ENCODE data around the gene ZNF683. TPM values are rescaled to one million over a fixed set of nuclear protein-coding genes. Genes with fewer than 3 reads are reported as not detected.

Gene ZNF683
- total and polyA plus RNA-seq, 2 of the 4 experiments (the other 2 are of a cell fraction): not detected

- Histone ChIP-seq H3K23ac (ENCODE audit: low read depth, low read length) (no peak overlapping the region), H3K4ac (ENCODE audit: low read depth, low read length) (no peak overlapping the region), H3K4me1 (ENCODE audit: control insufficient read depth, insufficient read depth, low read length) (no peaks in the 10 kb centered on the region), H4K5ac (ENCODE audit: low read depth, low read length) (no peak overlapping the region), H3K9ac (ENCODE audit: low read depth, low read length) (no peak overlapping the region), H3K79me1 (ENCODE audit: low read depth in 1 of 2, low read length in 2 of 2) (no peaks in the 10 kb centered on the region), H4K8ac (ENCODE audit: low read depth in 2 of 2, low read length in 2 of 2) (no peak overlapping the region), H3K14ac (replicated peaks; ENCODE audit: low read depth, low read length) (no peak overlapping the region), H3K27me3 (ENCODE audit: control insufficient read depth, insufficient read depth, low read length) (peaks cover 19% of the 10 kb centered on the region), H3K18ac (ENCODE audit: low read depth, low read length) (no peak overlapping the region), H2BK15ac (ENCODE audit: low read depth, low read length) (no peak overlapping the region), H2BK120ac (ENCODE audit: low read depth, low read length) (no peak overlapping the region), H2BK20ac (ENCODE audit: low read depth, low read length) (no peak overlapping the region), H2AK9ac (replicated peaks; ENCODE audit: low read depth, low read length, poor library complexity) (no peak overlapping the region), H4K91ac (ENCODE audit: insufficient read depth, low read depth, low read length) (no peak overlapping the region), H3K4me2 (ENCODE audit: low read depth, low read length) (no peak overlapping the region), H4K20me1 (ENCODE audit: insufficient read depth, low read length) (no peaks in the 10 kb centered on the region), H2BK5ac (ENCODE audit: low read depth, low read length, poor library complexity, severe bottlenecking) (no peak overlapping the region), H3K9me3 (ENCODE audit: control insufficient read depth, insufficient read depth, low read length) (no peaks in the 10 kb centered on the region), H3K56ac (ENCODE audit: extremely low read depth, insufficient read depth, low read length) (no peak overlapping the region), H3K9me1 (ENCODE audit: insufficient read depth, low read length) (no peaks in the 10 kb centered on the region), H3K4me3 (ENCODE audit: insufficient read depth, low read depth, low read length) (no peak overlapping the region), H2AK5ac (ENCODE audit: low read depth, low read length) (no peak overlapping the region), H2AFZ (replicated peaks; ENCODE audit: low read length, poor library complexity) (peak overlapping the region; percentile 33), H3K36me3 (ENCODE audit: control insufficient read depth, insufficient read depth, low read length) (no peaks in the 10 kb centered on the region), H3K27ac (ENCODE audit: insufficient read depth, low read length) (no peak overlapping the region)
- intact Hi-C loops (cut with micrococcal nuclease): no loop called here
- no TSS peak for BruUV-seq (replicated peaks)
- ChIA-PET CTCF (no interaction called here), POLR2A (ENCODE audit: unreplicated experiment) (no interaction called here)
- in situ Hi-C loops (cut with MboI; ENCODE audit: low sequenced_read_pairs): no loop called here
- DNase-seq (no peak), ATAC-seq (ENCODE audit: low read depth) (no peak)
- dilution Hi-C loops (cut with HindIII; ENCODE audit: low sequenced_read_pairs, unreplicated experiment): no loop called here
- TF ChIP-seq SMC3 (IDR thresholded peaks at IDR 0.05; ENCODE audit: low read depth, low read length) (no peak), MXI1 (IDR thresholded peaks at IDR 0.05; ENCODE audit: borderline replicate concordance, low read depth, low read length) (no peak), POLR2A (IDR thresholded peaks at IDR 0.05; ENCODE audit: low read depth, low read length) (no peak), CEBPB (IDR thresholded peaks at IDR 0.05; ENCODE audit: low read depth, low read length) (no peak), MAZ (IDR thresholded peaks at IDR 0.05; ENCODE audit: borderline replicate concordance, low read depth, low read length) (no peak), MAFK (IDR thresholded peaks at IDR 0.05; ENCODE audit: low read depth, low read length) (no peak), CTCF (conservative IDR thresholded peaks at IDR 0.05; ENCODE audit: low read depth, low read length) (no peak)
- TF ChIP-seq, protein P1, sequence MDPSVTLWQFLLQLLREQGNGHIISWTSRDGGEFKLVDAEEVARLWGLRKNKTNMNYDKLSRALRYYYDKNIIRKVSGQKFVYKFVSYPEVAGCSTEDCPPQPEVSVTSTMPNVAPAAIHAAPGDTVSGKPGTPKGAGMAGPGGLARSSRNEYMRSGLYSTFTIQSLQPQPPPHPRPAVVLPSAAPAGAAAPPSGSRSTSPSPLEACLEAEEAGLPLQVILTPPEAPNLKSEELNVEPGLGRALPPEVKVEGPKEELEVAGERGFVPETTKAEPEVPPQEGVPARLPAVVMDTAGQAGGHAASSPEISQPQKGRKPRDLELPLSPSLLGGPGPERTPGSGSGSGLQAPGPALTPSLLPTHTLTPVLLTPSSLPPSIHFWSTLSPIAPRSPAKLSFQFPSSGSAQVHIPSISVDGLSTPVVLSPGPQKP (IDR thresholded peaks at IDR 0.05; ENCODE audit: borderline replicate concordance, low read depth, low read length): no peak
- WGBS, 2 experiments (ENCODE audit: extremely low coverage in 2 of 2, insufficient read length in 1 of 2): 79% methylated on average over 6 of the region's 8 CpGs; no CpG with 5 or more reads in 1 of the 2 experiments
Measured at GRCh38 chr1:26328597-26328996, 44.0 kb downstream of the ZNF683 start.
